ENCODE measurements around the gene CMTM1. TPM values are rescaled to one million over a fixed set of nuclear protein-coding genes. Genes with fewer than 3 reads are reported as not detected.
A peak's percentile ranks its signal among the peaks of the same experiment; 100 is the strongest.

Gene CMTM1
- total and polyA plus RNA-seq, 7 donors, result 0.71 to 3.0 (median 1.3) TPM; not detected in 2

DNA sequence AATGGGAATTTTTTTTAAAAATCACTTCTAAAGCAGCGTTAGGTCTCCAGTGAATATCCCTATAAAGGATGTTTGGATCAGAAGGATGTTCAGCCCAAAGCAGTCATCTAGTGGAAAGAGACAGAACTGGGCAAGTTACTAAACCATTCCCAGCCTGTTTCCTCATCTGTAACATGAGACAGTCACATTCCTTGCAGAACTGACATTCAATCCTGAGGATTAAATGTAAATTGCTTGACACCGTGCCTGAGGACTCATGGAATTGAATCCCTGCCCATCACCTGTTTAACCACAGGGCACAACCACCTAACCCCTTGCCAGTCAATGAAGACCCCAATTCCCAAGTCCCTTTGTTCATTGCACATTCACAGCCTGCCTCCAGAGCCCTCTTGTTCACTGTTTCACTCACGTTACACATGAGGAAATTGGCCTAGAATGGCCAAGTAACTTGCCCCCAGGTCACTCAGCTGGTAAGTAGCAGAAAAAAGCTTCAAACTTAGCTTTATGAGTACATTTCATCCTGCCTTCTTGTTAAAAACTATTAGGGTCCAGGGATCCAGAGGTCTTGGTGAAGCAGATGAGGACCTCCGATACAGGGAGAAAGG lies 14.5 kb downstream of the CMTM1 start:
- Histone ChIP-seq H3K27ac (no peak overlapping the region), H3K4me3 (no peak overlapping the region), H3K27me3 (peaks cover 11 to 33% (median 24%) of the 10 kb centered on the region in 3 donors), H3K4me1 (peaks cover 0 to 13% (median 12%) of the 10 kb centered on the region in 4 donors), H3K9me3 (no peaks in the 10 kb centered on the region), H3K36me3 (no peaks in the 10 kb centered on the region)
- DNase-seq, result no peak
- TF ChIP-seq EP300 (IDR thresholded peaks at IDR 0.05) (no peak), POLR2A (IDR thresholded peaks at IDR 0.05) (no peak), POLR2AphosphoS5 (IDR thresholded peaks at IDR 0.05) (no peak)
- TF ChIP-seq, protein P1, sequence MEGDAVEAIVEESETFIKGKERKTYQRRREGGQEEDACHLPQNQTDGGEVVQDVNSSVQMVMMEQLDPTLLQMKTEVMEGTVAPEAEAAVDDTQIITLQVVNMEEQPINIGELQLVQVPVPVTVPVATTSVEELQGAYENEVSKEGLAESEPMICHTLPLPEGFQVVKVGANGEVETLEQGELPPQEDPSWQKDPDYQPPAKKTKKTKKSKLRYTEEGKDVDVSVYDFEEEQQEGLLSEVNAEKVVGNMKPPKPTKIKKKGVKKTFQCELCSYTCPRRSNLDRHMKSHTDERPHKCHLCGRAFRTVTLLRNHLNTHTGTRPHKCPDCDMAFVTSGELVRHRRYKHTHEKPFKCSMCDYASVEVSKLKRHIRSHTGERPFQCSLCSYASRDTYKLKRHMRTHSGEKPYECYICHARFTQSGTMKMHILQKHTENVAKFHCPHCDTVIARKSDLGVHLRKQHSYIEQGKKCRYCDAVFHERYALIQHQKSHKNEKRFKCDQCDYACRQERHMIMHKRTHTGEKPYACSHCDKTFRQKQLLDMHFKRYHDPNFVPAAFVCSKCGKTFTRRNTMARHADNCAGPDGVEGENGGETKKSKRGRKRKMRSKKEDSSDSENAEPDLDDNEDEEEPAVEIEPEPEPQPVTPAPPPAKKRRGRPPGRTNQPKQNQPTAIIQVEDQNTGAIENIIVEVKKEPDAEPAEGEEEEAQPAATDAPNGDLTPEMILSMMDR (IDR thresholded peaks at IDR 0.05), result no peak
- intact Hi-C loops (cut with DNase I), result no loop called here
- 85 to 92% methylated on average over 4 of the region's 4 CpGs for WGBS, 2 donors

DNA sequence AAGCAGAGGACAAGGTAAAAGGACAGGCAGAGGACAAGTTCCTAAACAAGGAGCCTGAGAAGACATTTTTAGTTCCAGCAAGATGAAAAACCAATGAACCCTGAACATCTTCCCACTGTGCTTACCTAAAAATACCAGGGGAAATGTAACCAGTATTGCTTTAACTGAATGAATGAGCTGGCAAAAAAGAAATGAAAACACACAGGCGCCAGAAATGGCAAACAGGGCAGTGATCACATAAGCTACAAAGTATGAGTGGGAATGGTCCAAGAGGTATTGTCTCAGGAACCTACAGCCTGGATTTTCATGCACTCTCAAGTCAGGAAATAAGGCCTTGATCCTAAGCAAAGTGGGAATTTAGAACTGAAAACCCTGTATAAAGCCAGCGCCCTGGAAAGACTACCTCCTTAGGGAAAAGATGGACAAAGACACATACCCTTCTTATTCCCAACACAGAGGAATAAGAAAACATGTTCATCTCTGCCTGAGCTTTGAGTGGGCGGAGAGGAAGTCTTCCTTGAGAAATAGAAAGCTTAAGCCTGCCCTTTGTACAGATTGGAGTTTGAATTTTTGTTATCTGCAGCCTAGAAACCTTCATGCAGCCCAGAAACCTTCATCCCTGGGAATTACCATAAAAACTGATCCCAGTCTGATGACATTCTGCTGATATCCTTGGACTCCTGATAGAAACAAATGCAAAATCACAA lies 15.2 kb downstream of the CMTM1 start:
- Histone ChIP-seq H3K36me3 (no peaks in the 10 kb centered on the region), H3K4me3 (no peak overlapping the region), H3K27ac (no peak overlapping the region), H3K4me1 (peaks cover 0 to 13% (median 12%) of the 10 kb centered on the region in 4 donors), H3K9me3 (no peaks in the 10 kb centered on the region), H3K27me3 (peaks cover 11 to 33% (median 24%) of the 10 kb centered on the region in 3 donors)
- WGBS, 2 donors, result 87 to 88% methylated on average over 3 of the region's 3 CpGs
- intact Hi-C loops (cut with DNase I), result no loop called here
- TF ChIP-seq POLR2A (IDR thresholded peaks at IDR 0.05) (no peak), POLR2AphosphoS5 (IDR thresholded peaks at IDR 0.05) (no peak), EP300 (IDR thresholded peaks at IDR 0.05) (no peak)
- TF ChIP-seq, protein P1 (IDR thresholded peaks at IDR 0.05), result no peak
- no peak for DNase-seq

DNA sequence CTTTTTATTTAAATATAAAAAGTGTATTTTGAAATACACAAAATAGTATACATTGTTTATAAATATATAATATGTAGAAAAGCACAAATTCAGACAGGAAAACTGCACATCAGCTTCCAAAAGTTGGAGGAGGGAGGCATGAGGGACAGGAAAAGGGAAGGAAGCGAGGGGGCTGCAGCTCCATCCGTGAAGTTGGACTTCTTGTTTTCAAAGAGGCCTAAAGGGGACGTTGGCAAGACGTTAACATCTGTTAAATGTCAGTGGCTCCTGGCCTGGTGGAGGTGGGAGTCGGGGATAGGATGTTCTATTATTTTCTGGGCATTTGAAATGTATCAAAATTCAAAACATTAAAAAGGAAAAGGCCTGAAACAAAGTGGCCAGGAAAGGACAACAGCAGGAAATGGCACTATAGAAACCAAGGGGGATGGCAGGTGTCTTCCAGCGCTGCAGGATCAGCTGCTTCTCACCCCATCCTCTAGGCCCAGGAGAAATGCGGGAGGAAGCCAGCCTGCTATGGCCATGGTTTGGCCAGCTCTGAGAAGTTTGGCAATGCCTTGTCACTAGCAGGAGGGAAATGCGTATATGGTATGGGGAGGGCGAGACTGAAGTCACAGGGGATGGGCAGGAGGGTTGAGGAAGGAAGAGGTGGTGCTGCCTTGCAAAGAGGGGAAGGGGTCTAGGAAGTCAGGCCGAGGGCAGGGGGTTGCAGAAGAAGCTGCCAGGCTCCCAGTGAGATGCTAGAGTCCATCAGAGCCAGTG lies 19.4 kb downstream of the CMTM1 start:
- 63 to 87% methylated on average over 10 of the region's 10 CpGs for WGBS, 2 donors
- H3K4me3 ChIP-seq, result no peak overlapping the region
- intact Hi-C loops (cut with DNase I), result no loop called here

DNA sequence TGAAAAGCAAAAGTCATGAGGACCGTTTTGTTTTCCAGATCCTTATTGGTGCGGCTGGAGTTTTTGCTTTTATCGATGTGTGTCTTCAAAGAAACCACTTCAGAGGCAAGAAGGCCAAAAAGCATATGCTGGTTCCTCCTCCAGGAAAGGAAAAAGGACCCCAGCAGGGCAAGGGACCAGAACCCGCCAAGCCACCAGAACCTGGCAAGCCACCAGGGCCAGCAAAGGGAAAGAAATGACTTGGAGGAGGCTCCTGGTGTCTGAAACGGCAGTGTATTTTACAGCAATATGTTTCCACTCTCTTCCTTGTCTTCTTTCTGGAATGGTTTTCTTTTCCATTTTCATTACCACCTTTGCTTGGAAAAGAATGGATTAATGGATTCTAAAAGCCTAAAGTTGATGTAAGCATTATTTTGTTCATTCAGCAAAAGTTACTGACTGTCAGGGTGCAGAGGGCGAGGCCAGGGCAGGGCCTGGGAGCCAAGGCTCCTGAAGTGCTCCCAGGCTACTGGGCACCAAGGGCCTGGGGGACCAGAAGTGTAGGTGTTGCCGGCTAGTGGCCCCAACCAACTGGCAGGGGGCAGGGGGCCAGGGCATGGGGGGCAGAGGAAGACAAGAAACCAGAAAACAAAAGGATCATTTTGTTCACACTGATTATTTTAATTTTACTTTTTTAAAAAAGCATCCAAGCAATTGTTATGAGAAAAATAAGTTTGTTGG lies 21.8 kb downstream of the CMTM1 start:
- no peak overlapping the region for H3K4me3 ChIP-seq
- intact Hi-C loops (cut with DNase I), result no loop called here

More for the DNA sequence above, 19.4 kb downstream of the CMTM1 start:
- Histone ChIP-seq H3K9me3 (no peaks in the 10 kb centered on the region), H3K4me1 (no peaks in the 10 kb centered on the region), H3K27me3 (no peaks in the 10 kb centered on the region), H3K27ac (no peak overlapping the region), H3K36me3 (no peaks in the 10 kb centered on the region)
- TF ChIP-seq EP300 (IDR thresholded peaks at IDR 0.05) (no peak), POLR2AphosphoS5 (IDR thresholded peaks at IDR 0.05) (no peak), POLR2A (IDR thresholded peaks at IDR 0.05) (no peak)
- TF ChIP-seq, protein P1 (IDR thresholded peaks at IDR 0.05), result no peak
- no peak for DNase-seq

More for the DNA sequence above, 21.8 kb downstream of the CMTM1 start:
- H3K9me3 ChIP-seq, result no peaks in the 10 kb centered on the region
- 62 to 82% methylated on average over 7 of the region's 7 CpGs for WGBS, 2 donors
- H3K27me3 ChIP-seq, result no peaks in the 10 kb centered on the region
- H3K36me3 ChIP-seq, result no peaks in the 10 kb centered on the region
- DNase-seq, result no peak
- no peaks in the 10 kb centered on the region for H3K4me1 ChIP-seq
- peak overlapping the region in 1 of 4 donors; percentile 34 for H3K27ac ChIP-seq
- no peak for TF ChIP-seq POLR2AphosphoS5 (IDR thresholded peaks at IDR 0.05)
- TF ChIP-seq POLR2A (IDR thresholded peaks at IDR 0.05), result no peak
- TF ChIP-seq, protein P1 (IDR thresholded peaks at IDR 0.05), result no peak
- TF ChIP-seq EP300 (IDR thresholded peaks at IDR 0.05), result no peak

Data from sigmoid colon (tissue), 7 donors.